Renal pelvis (tissue), 4 donors: ENCODE results near the gene MCM3AP. TPM values are rescaled to one million over a fixed set of nuclear protein-coding genes. Genes with fewer than 3 reads are reported as not detected.
"Not testable (repeated sequence)": the region's sequence is repeated elsewhere in the genome, so short reads cannot be mapped to it uniquely, and the experiment has no call there.

ENCODE experiments used
- DNase-seq: peaks from one replicate; pipeline ENCODE4 v3.0.0-alpha.2; 2013
- polyA plus RNA-seq, 3 donors: library from polyadenylated mRNA; unstranded; fragments of 120-200 nt; gene quantifications; one replicate each; pipeline ENCODE4 v1.2.1, GENCODE V29; 2013; ENCODE audit not compliant: insufficient read length in 3 of 3

MCM3AP gene
- polyA plus RNA-seq, 3 donors, result 79.3 to 114 (median 105) TPM

GRCh38 chr21:46207920-46208591 lies 77.4 kb downstream of the MCM3AP start:
- DNase-seq, result no peak

GRCh38 chr21:46207006-46207919 lies 78.1 kb downstream of the MCM3AP start:
- DNase-seq, result no peak

- no peak for DNase-seq
Measured at GRCh38 chr21:46206163-46207005, 79.0 kb downstream of the MCM3AP start.

GRCh38 chr21:46205766-46206162 lies 79.6 kb downstream of the MCM3AP start:
- no peak for DNase-seq

- DNase-seq, result no peak
Measured at GRCh38 chr21:46205166-46205565, 80.2 kb downstream of the MCM3AP start.

- no peak for DNase-seq
Measured at GRCh38 chr21:46203203-46203600, 82.2 kb downstream of the MCM3AP start.

GRCh38 chr21:46202592-46203202 lies 82.7 kb downstream of the MCM3AP start:
- no peak for DNase-seq

- not testable (repeated sequence) for DNase-seq
Measured at GRCh38 chr21:46200877-46201803, 84.3 kb downstream of the MCM3AP start.

- DNase-seq, result no peak
Measured at GRCh38 chr21:46199436-46200373, 85.7 kb downstream of the MCM3AP start.

GRCh38 chr21:46196733-46197132 lies 88.7 kb downstream of the MCM3AP start:
- no peak for DNase-seq

- DNase-seq, result no peak
Measured at GRCh38 chr21:46195595-46196195, 89.7 kb downstream of the MCM3AP start.

GRCh38 chr21:46194374-46195334 lies 90.8 kb downstream of the MCM3AP start:
- DNase-seq, result no peak

GRCh38 chr21:46193829-46194373 lies 91.5 kb downstream of the MCM3AP start:
- no peak for DNase-seq

GRCh38 chr21:46191686-46192575 lies 93.5 kb downstream of the MCM3AP start:
- no peak for DNase-seq

- no peak for DNase-seq
Measured at GRCh38 chr21:46191257-46191685, 94.1 kb downstream of the MCM3AP start.

- no peak for DNase-seq
Measured at GRCh38 chr21:46190491-46191131, 94.8 kb downstream of the MCM3AP start.
